GM18861 (cell line): Measurements from ENCODE around the gene MGAT5B.

Experiments
- ATAC-seq: cut with Tn5 transposase; IDR thresholded peaks from one replicate; pipeline ENCODE4 v1.9.1; 2021; ENCODE audit not compliant: unreplicated experiment

MGAT5B gene

GRCh38 chr17:76902476-76902875, 34.3 kb downstream of the MGAT5B start:
- no peak for ATAC-seq

GRCh38 chr17:76903631-76904030, 35.4 kb downstream of the MGAT5B start:
- no peak for ATAC-seq

- ATAC-seq = no peak
These were observed 35.9 kb downstream of the MGAT5B start for GRCh38 chr17:76904116-76904515.

GRCh38 chr17:76905036-76905435, 36.8 kb downstream of the MGAT5B start:
- ATAC-seq = no peak

- no peak for ATAC-seq
These were observed 37.6 kb downstream of the MGAT5B start for GRCh38 chr17:76905836-76906235.

- ATAC-seq = no peak
These were observed 38.3 kb downstream of the MGAT5B start for GRCh38 chr17:76906463-76906862.

GRCh38 chr17:76907352-76907751, 39.1 kb downstream of the MGAT5B start:
- ATAC-seq = no peak

GRCh38 chr17:76909971-76910760, 42.0 kb downstream of the MGAT5B start:
- ATAC-seq = no peak

GRCh38 chr17:76911299-76912017, 43.3 kb downstream of the MGAT5B start:
- ATAC-seq = no peak

GRCh38 chr17:76912421-76913164, 44.4 kb downstream of the MGAT5B start:
- ATAC-seq = no peak

- no peak for ATAC-seq
These were observed 46.7 kb downstream of the MGAT5B start for GRCh38 chr17:76914937-76915336.

- ATAC-seq = no peak
These were observed 47.8 kb downstream of the MGAT5B start for GRCh38 chr17:76915840-76916510.

GRCh38 chr17:76917829-76918228, 49.6 kb downstream of the MGAT5B start:
- no peak for ATAC-seq

GRCh38 chr17:76918811-76919210, 50.6 kb downstream of the MGAT5B start:
- ATAC-seq = no peak

- no peak for ATAC-seq
These were observed 52.3 kb downstream of the MGAT5B start for GRCh38 chr17:76920364-76921139.

- ATAC-seq = no peak
These were observed 53.3 kb downstream of the MGAT5B start for GRCh38 chr17:76921340-76922036.

- ATAC-seq = no peak
These were observed 53.9 kb downstream of the MGAT5B start for GRCh38 chr17:76922084-76922483.

GRCh38 chr17:76922967-76923366, 54.8 kb downstream of the MGAT5B start:
- no peak for ATAC-seq

GRCh38 chr17:76923491-76923890, 55.3 kb downstream of the MGAT5B start:
- no peak for ATAC-seq
